GM21526 (cell line): ENCODE measurements around the gene KCNJ14.
A peak's percentile ranks its signal among the peaks of the same experiment; 100 is the strongest.

Source experiments
- ATAC-seq: cut with Tn5 transposase; IDR thresholded peaks from one replicate; pipeline ENCODE4 v1.9.1; 2021; ENCODE audit warnings: moderate library complexity; ENCODE audit not compliant: unreplicated experiment, low FRiP score

KCNJ14 gene

GRCh38 chr19:48444936-48445200 lies 10.5 kb upstream of the KCNJ14 start:
- ATAC-seq, result no peak

GRCh38 chr19:48445256-48445605 lies 10.1 kb upstream of the KCNJ14 start:
- ATAC-seq, result no peak

- ATAC-seq, result no peak
Observed at GRCh38 chr19:48445606-48446481, 9.5 kb upstream of the KCNJ14 start, which contains the start of gene GRWD1. TSS of gene GRWD1 (plus strand) at chr19:48445983. CDS start at chr19:48446006, 23 bp downstream.

- no peak for ATAC-seq
Observed at GRCh38 chr19:48446579-48446978, 8.8 kb upstream of the KCNJ14 start.

GRCh38 chr19:48448563-48448962 lies 6.8 kb upstream of the KCNJ14 start:
- no peak for ATAC-seq

GRCh38 chr19:48450441-48450840 lies 4.9 kb upstream of the KCNJ14 start:
- ATAC-seq, result no peak

GRCh38 chr19:48450863-48451262 lies 4.5 kb upstream of the KCNJ14 start:
- no peak for ATAC-seq

- ATAC-seq, result no peak
Observed at GRCh38 chr19:48451624-48452023, 3.8 kb upstream of the KCNJ14 start.

- no peak for ATAC-seq
Observed at GRCh38 chr19:48452289-48453190, 2.8 kb upstream of the KCNJ14 start.

- ATAC-seq, result no peak
Observed at GRCh38 chr19:48454150-48454730, 1.1 kb upstream of the KCNJ14 start.

GRCh38 chr19:48455908-48456562 lies 661 bp downstream of the KCNJ14 start:
- no peak for ATAC-seq

- ATAC-seq, result no peak
Observed at GRCh38 chr19:48456864-48457263, 1.5 kb downstream of the KCNJ14 start.

GRCh38 chr19:48458016-48458415 lies 2.6 kb downstream of the KCNJ14 start:
- ATAC-seq, result no peak

- no peak for ATAC-seq
Observed at GRCh38 chr19:48461651-48461981, 6.2 kb downstream of the KCNJ14 start.

GRCh38 chr19:48461982-48462655 lies 6.7 kb downstream of the KCNJ14 start:
- no peak for ATAC-seq

- no peak for ATAC-seq
Observed at GRCh38 chr19:48465215-48465614, 9.8 kb downstream of the KCNJ14 start.

GRCh38 chr19:48466561-48467325 lies 11.4 kb downstream of the KCNJ14 start:
- no peak for ATAC-seq

GRCh38 chr19:48468772-48469288 lies 13.5 kb downstream of the KCNJ14 start:
- peak; percentile 83 for ATAC-seq

- peak; percentile 21 for ATAC-seq
Observed at GRCh38 chr19:48469289-48469881, 14.0 kb downstream of the KCNJ14 start, which contains the start of gene CYTH2. TSS of gene CYTH2 (plus strand) at chr19:48469369. CDS start at chr19:48469508, 139 bp downstream.
